ENCODE data around the gene CUBN. TPM values are rescaled to one million over a fixed set of nuclear protein-coding genes. Genes with fewer than 3 reads are reported as not detected.

The CUBN gene
- total RNA-seq, 2 experiments from 2014 or later, result 7.9 to 9.2 TPM

- CTCF ChIA-PET, result interaction anchor here (0.8 kb wide), 1 partner anchor 32 kb away, joined by 3 read pairs; no protein-coding TSS in a partner anchor
- H3K27me3 ChIP-seq (ENCODE audit: control insufficient read depth in 1 of 2, insufficient read depth in 2 of 2, low read length in 2 of 2), result no peaks in the 10 kb centered on the region
- no peak for TF ChIP-seq CTCF (IDR thresholded peaks at IDR 0.05)
- H3K4me1 ChIP-seq (ENCODE audit: insufficient read depth, low read length), result peaks cover 23% of the 10 kb centered on the region
- H3K27me3 Mint-ChIP-seq, result no peaks in the 10 kb centered on the region
- H3K27ac Mint-ChIP-seq, result no peak overlapping the region
- H3K9me3 ChIP-seq (ENCODE audit: control insufficient read depth in 1 of 2, insufficient read depth in 1 of 2, low read length in 2 of 2), result no peaks in the 10 kb centered on the region
- ATAC-seq (ENCODE audit: poor library complexity) (no peak), DNase-seq (no peak)
- POLR2A ChIA-PET, result no interaction called here
- H3K4me1 Mint-ChIP-seq (ENCODE audit: low read depth), result peaks cover 39% of the 10 kb centered on the region
- no peaks in the 10 kb centered on the region for H3K36me3 ChIP-seq (ENCODE audit: insufficient read depth, low read length)
- no peaks in the 10 kb centered on the region for H3K36me3 Mint-ChIP-seq (ENCODE audit: low read depth)
- no peaks in the 10 kb centered on the region for H3K9me3 Mint-ChIP-seq
- H3K4me3 ChIP-seq (ENCODE audit: low read length), result no peak overlapping the region
- no peak overlapping the region for H3K4me3 Mint-ChIP-seq
- H3K27ac ChIP-seq (ENCODE audit: low read depth in 1 of 2, low read length in 2 of 2), result no peak overlapping the region
- intact Hi-C loops (cut with DNase I, micrococcal nuclease), result no loop called here
Measured at GRCh38 chr10:17035446-17035845, 94.2 kb downstream of the CUBN start.

GRCh38 chr10:17033529-17034260, 95.9 kb downstream of the CUBN start:
- ChIA-PET CTCF (no interaction called here), POLR2A (interaction anchor here (2.0 kb wide), 1 partner anchor 10 kb away, joined by 4 read pairs; no protein-coding TSS in a partner anchor)
- no peaks in the 10 kb centered on the region for H3K36me3 Mint-ChIP-seq (ENCODE audit: low read depth)
- no peak overlapping the region for H3K27ac ChIP-seq (ENCODE audit: low read depth in 1 of 2, low read length in 2 of 2)
- DNase-seq (peak in 3 of 14 experiments; percentile 35 to 39 (median 39)), ATAC-seq (ENCODE audit: poor library complexity) (no peak)
- H3K27me3 ChIP-seq (ENCODE audit: control insufficient read depth in 1 of 2, insufficient read depth in 2 of 2, low read length in 2 of 2), result no peaks in the 10 kb centered on the region
- H3K36me3 ChIP-seq (ENCODE audit: insufficient read depth, low read length), result no peaks in the 10 kb centered on the region
- H3K27ac Mint-ChIP-seq, result peak overlapping the region; percentile 16
- no peak overlapping the region for H3K4me3 ChIP-seq (ENCODE audit: low read length)
- no peaks in the 10 kb centered on the region for H3K9me3 Mint-ChIP-seq
- H3K4me1 ChIP-seq (ENCODE audit: insufficient read depth, low read length), result peaks cover 38% of the 10 kb centered on the region
- H3K4me1 Mint-ChIP-seq (ENCODE audit: low read depth), result peaks cover 57% of the 10 kb centered on the region
- no peaks in the 10 kb centered on the region for H3K27me3 Mint-ChIP-seq
- no peak overlapping the region for H3K4me3 Mint-ChIP-seq
- intact Hi-C loops (cut with DNase I, micrococcal nuclease), result loop anchor here in 1 of 2 experiments (5.0 kb wide), 2 partner anchors 44 to 199 kb away; no protein-coding TSS in a partner anchor
- TF ChIP-seq CTCF (IDR thresholded peaks at IDR 0.05), result no peak
- H3K9me3 ChIP-seq (ENCODE audit: control insufficient read depth in 1 of 2, insufficient read depth in 1 of 2, low read length in 2 of 2), result no peaks in the 10 kb centered on the region

DNA sequence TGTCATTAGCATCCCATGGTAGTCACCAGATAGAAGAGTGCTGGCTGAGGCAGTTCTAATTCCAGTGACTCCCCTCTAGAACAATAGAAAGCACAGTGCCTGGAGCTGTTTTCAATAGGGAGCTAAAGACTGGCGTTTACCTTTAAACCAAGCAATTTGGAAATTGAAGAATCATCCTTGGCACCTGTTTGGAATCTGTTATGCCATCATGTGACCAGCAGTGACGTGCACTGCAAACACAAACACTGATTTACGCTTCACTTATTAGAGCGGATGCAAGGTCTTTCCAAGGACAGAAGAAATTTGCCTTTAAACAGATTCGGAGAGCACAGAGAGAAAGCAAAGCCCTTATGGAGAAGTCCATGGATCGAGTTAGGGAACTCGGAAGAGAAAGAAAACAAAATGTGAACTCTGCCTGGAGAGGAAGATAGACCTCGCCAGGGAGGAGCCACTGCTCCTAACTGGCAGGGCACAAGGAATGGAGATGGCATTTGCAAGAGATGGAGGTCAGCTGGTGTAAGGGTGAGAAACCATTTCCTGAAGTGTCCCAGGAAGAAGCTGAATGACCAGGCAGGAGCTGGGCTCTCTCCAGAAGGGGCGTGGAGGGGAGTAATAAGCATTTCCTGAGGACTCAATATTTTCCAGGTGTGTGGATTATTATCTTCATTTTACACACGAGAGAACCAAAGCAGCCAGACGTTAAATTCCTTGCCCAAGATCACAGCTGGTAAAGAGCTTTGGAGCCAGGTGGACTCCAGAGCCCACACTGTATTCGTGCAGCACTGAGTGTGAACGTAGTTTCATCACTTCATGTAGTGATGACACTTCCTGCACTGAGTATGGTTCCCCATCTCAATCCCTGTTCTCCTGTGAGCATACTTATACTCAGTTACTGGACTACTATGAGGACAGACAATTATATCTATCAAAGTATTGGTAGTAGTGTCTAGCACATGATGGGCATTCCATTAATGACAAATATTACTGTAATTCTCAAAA, 97.7 kb downstream of the CUBN start:
- Histone ChIP-seq H3K36me3 (ENCODE audit: insufficient read depth, low read length) (no peaks in the 10 kb centered on the region), H3K4me3 (ENCODE audit: low read length) (no peak overlapping the region), H3K27ac (ENCODE audit: low read depth in 1 of 2, low read length in 2 of 2) (no peak overlapping the region), H3K9me3 (ENCODE audit: control insufficient read depth in 1 of 2, insufficient read depth in 1 of 2, low read length in 2 of 2) (no peaks in the 10 kb centered on the region), H3K27me3 (ENCODE audit: control insufficient read depth in 1 of 2, insufficient read depth in 2 of 2, low read length in 2 of 2) (no peaks in the 10 kb centered on the region), H3K4me1 (ENCODE audit: insufficient read depth, low read length) (peaks cover 47% of the 10 kb centered on the region)
- POLR2A ChIA-PET, result no interaction called here
- Mint-ChIP-seq H3K4me1 (ENCODE audit: low read depth) (peaks cover 65% of the 10 kb centered on the region), H3K27me3 (no peaks in the 10 kb centered on the region), H3K9me3 (no peaks in the 10 kb centered on the region), H3K27ac (peak overlapping the region; percentile 88), H3K4me3 (no peak overlapping the region), H3K36me3 (ENCODE audit: low read depth) (no peaks in the 10 kb centered on the region)
- intact Hi-C loops (cut with DNase I, micrococcal nuclease), result loop anchor here in 1 of 2 experiments (5.0 kb wide), 2 partner anchors 45 to 200 kb away; no protein-coding TSS in a partner anchor
- ATAC-seq (ENCODE audit: poor library complexity) (no peak), DNase-seq (peak in 2 of 14 experiments; percentile 39 to 45)
- CTCF ChIA-PET, result no interaction called here
- no peak for TF ChIP-seq CTCF (IDR thresholded peaks at IDR 0.05)

Measured in CD4-positive, alpha-beta T cell (primary cell).